Psoas muscle (tissue), 8 donors: ENCODE measurements around the gene MAGT1. TPM values are rescaled to one million over a fixed set of nuclear protein-coding genes. Genes with fewer than 3 reads are reported as not detected.
"Not testable (repeated sequence)": the region's sequence is repeated elsewhere in the genome, so short reads cannot be mapped to it uniquely, and the experiment has no call there.

Experiments used
- ATAC-seq, 4 donors: fragments of 200-7000 bp; cut with Tn5 transposase; one replicate each; pipeline ENCODE4 v1.9.1; 2020; ENCODE audit warnings: moderate library complexity in 3 of 4, mild to moderate bottlenecking in 2 of 4
- DNase-seq, 2 donors: peaks; one replicate each; pipeline ENCODE4 v3.0.0-alpha.2; 2020
- H3K27ac ChIP-seq: fragments of 200-600 bp; one replicate; pipeline ENCODE4 v1.8.0; 2022
- H3K27me3 ChIP-seq, 3 donors: fragments of 200-600 bp in 1 of 3; one replicate each; pipeline versions ENCODE4 v1.6.1 to v1.8.0; 2013 to 2022; ENCODE audit warnings: low read length in 2 of 3, mild to moderate bottlenecking in 2 of 3, moderate library complexity in 1 of 3; ENCODE audit not compliant: insufficient read depth in 3 of 3
- H3K36me3 ChIP-seq, 2 donors: fragments of 200-600 bp in 1 of 2; one replicate each; pipeline versions ENCODE4 v1.6.1 to v1.8.0; 2013 to 2022; ENCODE audit warnings: low read depth in 1 of 2, mild to moderate bottlenecking in 1 of 2, moderate library complexity in 1 of 2; ENCODE audit not compliant: insufficient read depth in 1 of 2
- H3K4me1 ChIP-seq: fragments of 200-600 bp; one replicate; pipeline ENCODE4 v1.8.0; 2022
- H3K4me3 ChIP-seq: fragments of 200-600 bp; one replicate; pipeline ENCODE4 v1.8.0; 2022; ENCODE audit warnings: mild to moderate bottlenecking
- H3K9me3 ChIP-seq: fragments of 200-600 bp; one replicate; pipeline ENCODE4 v1.8.0; 2022
- CTCF ChIP-seq: fragments of 200-600 bp; IDR thresholded peaks from one replicate; pipeline ENCODE4 v1.8.0; 2022; ENCODE audit warnings: antibody characterized with exemption
- WGBS, 3 donors: extraction: QIAGEN DNeasy Blood & Tissue Kit; methylation state at CpG; one replicate each; pipeline versions ENCODE4 v1.1.6 to v1.1.7; 2013; 5-methylcytosine and 5-hydroxymethylcytosine counted together
- intact Hi-C, 2 donors: fragments of 100-400 bp; cut with DNase I; formaldehyde crosslinking; loops; one replicate each; pipeline versions ENCODE4 v1.11.0 to v1.14.2; 2022
- long read RNA-seq, 2 donors: library from polyadenylated mRNA; unstranded; transcript quantifications; one replicate each; pipeline ENCODE4 v2.0.0, GENCODE V29; 2021
- polyA plus RNA-seq, 3 donors: library from polyadenylated mRNA; stranded (reverse); fragments of 200-250 nt; gene quantifications; one replicate each; pipeline ENCODE4 v1.2.3, GENCODE V29; 2013
- total RNA-seq, 4 donors: library from RNA; stranded (reverse); fragmentation: NEBNext Ultra II Directional in 2 of 4; extraction: Animal tissue kit (Norgen Biotek cat#: 25700) in 2 of 4; gene quantifications; one replicate each; pipeline versions ENCODE4 v1.2.1 to v1.2.4, GENCODE V29; 2021 to 2023
- donor health status: healthy with polysubstance abuse.
- donor health status: DM: no; HTN: no; CAD: no; lungs with moderate emphysema.
- donor health status: Bipolar disorder and iron deficiency.
- donor health status: healthy.
- donor health status: DM: yes; HTN: yes; CAD: no.
- donor health status: DM: no; HTN: no; CAD: no.
- donor health status: DM: no; HTN: no; CAD: no.
- donor health status: DM: yes; HTN: yes; CAD: no.

Gene MAGT1
- 10 to 100 TPM; 18.8 to 30.7 (median 27.2) TPM for total RNA-seq
- polyA plus RNA-seq, result 10 to 100 TPM; 12.6 to 23.6 (median 20.3) TPM
- long read RNA-seq, donor 1, full-length matches to known transcripts, result 2 of 5 reads
- long read RNA-seq, donor 1, partial matches to known transcripts, result 2 of 5 reads
- long read RNA-seq, donor 1, other reads (novel, unspliced or antisense), result 1 of 5 reads
- long read RNA-seq, donor 2, full-length matches to known transcripts, result 10 of 15 reads
- long read RNA-seq, donor 2, partial matches to known transcripts, result 1 of 15 reads
- long read RNA-seq, donor 2, other reads (novel, unspliced or antisense), result 4 of 15 reads

GRCh38 chrX:77894921-77895886 lies at the start of gene MAGT1:
MAGT1 (minus strand) TSS chrX:77895435; CDS start chrX:77895410, 25 bp downstream.
- H3K36me3 ChIP-seq, result peaks cover 0 to 4% of the 10 kb centered on the region in 2 donors
- 0 to 28% (median 1%) methylated on average over 38 to 49 of the region's 49 CpGs for WGBS, 3 donors
- H3K4me3 ChIP-seq, result peak within 1 kb of the TSS; percentile 78
- ATAC-seq, result peak; percentile 90 to 94 (median 93)
- DNase-seq, result peak; percentile 89 to 95
- H3K9me3 ChIP-seq, result no peaks in the 10 kb centered on the region
- no peak for TF ChIP-seq CTCF
- H3K4me1 ChIP-seq, result no peaks in the 10 kb centered on the region
- peaks cover 0 to 4% (median 0%) of the 10 kb centered on the region in 3 donors for H3K27me3 ChIP-seq
- H3K27ac ChIP-seq, result peak within 1 kb of the TSS; percentile 92
- intact Hi-C loops, result loop anchor here in 1 of 2 donors (10.0 kb wide), 1 partner anchor 210 kb away; the partner anchor contains the start of gene PGK1

GRCh38 chrX:77945031-77945430 lies 49.8 kb upstream of the MAGT1 start:
- ATAC-seq, H3K9me3 ChIP-seq, H3K4me3 ChIP-seq, intact Hi-C loops, H3K4me1 ChIP-seq, DNase-seq, H3K36me3 ChIP-seq, H3K27ac ChIP-seq, H3K27me3 ChIP-seq: not testable (repeated sequence)
- WGBS, 3 donors, result 93 to 97% (median 94%) methylated on average over 6 of the region's 6 CpGs

GRCh38 chrX:77938083-77938680 lies 42.9 kb upstream of the MAGT1 start:
- Histone ChIP-seq H3K4me3 (no peak overlapping the region), H3K27ac (no peak overlapping the region), H3K36me3 (no peaks in the 10 kb centered on the region), H3K9me3 (no peaks in the 10 kb centered on the region), H3K4me1 (no peaks in the 10 kb centered on the region), H3K27me3 (no peaks in the 10 kb centered on the region)
- intact Hi-C loops, result no loop called here
- no peak for TF ChIP-seq CTCF
- DNase-seq (no peak), ATAC-seq (no peak)
- 81 to 99% (median 94%) methylated on average over 4 of the region's 4 CpGs for WGBS, 3 donors

GRCh38 chrX:77937291-77937690 lies 42.1 kb upstream of the MAGT1 start:
- 45 to 74% (median 57%) methylated on average over 3 of the region's 3 CpGs for WGBS, 3 donors
- Histone ChIP-seq H3K27ac (no peak overlapping the region), H3K27me3 (no peaks in the 10 kb centered on the region), H3K36me3 (no peaks in the 10 kb centered on the region), H3K4me1 (no peaks in the 10 kb centered on the region), H3K4me3 (no peak overlapping the region), H3K9me3 (no peaks in the 10 kb centered on the region)
- ATAC-seq (no peak), DNase-seq (no peak)
- intact Hi-C loops, result no loop called here
- no peak for TF ChIP-seq CTCF

- H3K9me3 ChIP-seq, result no peaks in the 10 kb centered on the region
- no peaks in the 10 kb centered on the region for H3K36me3 ChIP-seq
- H3K4me3 ChIP-seq, result no peak overlapping the region
- intact Hi-C loops, result no loop called here
- no peak overlapping the region for H3K27ac ChIP-seq
- TF ChIP-seq CTCF, result no peak
- no peak for DNase-seq
- H3K27me3 ChIP-seq, result no peaks in the 10 kb centered on the region
- H3K4me1 ChIP-seq, result no peaks in the 10 kb centered on the region
- ATAC-seq, result no peak
Measured at GRCh38 chrX:77936299-77936698, 41.1 kb upstream of the MAGT1 start.
